ENCODE results near the gene DEGS2.

Gene DEGS2

DNA sequence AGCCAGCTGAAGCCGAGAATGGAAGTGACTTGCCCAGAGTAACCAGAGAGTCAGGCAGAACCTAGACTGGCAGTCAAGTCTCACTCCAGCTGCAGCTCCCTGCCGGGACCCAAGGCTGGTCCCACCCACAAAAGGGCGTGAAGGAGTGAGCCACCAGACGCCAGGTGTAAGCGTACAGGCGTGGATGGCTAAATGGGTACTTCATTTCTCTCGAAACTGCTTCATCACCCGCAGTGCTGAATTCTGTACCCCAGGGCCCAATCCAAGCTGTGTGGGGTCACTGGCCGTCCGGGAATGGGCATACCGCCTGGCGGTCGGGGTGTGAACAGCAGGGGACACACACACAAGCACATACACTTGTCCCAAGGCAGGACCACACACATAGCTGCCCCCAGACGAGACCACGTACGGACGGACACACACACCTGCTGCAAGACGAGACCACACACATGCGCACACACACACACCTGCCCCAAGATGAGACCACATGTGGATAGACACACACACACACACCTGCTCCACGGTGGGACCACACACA lies 34.8 kb downstream of the DEGS2 start:
- Histone ChIP-seq H4K12ac (ENCODE audit: low read depth, low read length) (no peak overlapping the region), H3K27ac (ENCODE audit: low read depth, low read length) (no peak overlapping the region), H3K79me2 (ENCODE audit: control insufficient read depth, insufficient read depth, low read length, poor library complexity) (no peaks in the 10 kb centered on the region), H2AK5ac (ENCODE audit: low read length) (no peak overlapping the region), H3K36me3 (ENCODE audit: control insufficient read depth in 1 of 2, insufficient read depth in 2 of 2, low read length in 2 of 2) (peaks cover 9 to 13% of the 10 kb centered on the region in 2 experiments), H3K9ac (ENCODE audit: low read length) (no peak overlapping the region), H2AFZ (ENCODE audit: insufficient read depth, low read length, poor library complexity) (no peak overlapping the region), H2BK5ac (ENCODE audit: low read depth, low read length, poor library complexity) (no peak overlapping the region), H3K18ac (ENCODE audit: low read length) (no peak overlapping the region), H3K79me1 (ENCODE audit: low read length) (no peaks in the 10 kb centered on the region), H3K14ac (ENCODE audit: low read length) (no peak overlapping the region), H2BK12ac (ENCODE audit: low read length) (no peak overlapping the region), H4K91ac (ENCODE audit: low read depth, low read length) (no peak overlapping the region), H3K4me2 (ENCODE audit: low read length) (no peak overlapping the region), H3K4me1 (ENCODE audit: control insufficient read depth in 1 of 2, insufficient read depth in 2 of 2, low read length in 2 of 2) (peaks cover 4 to 5% of the 10 kb centered on the region in 2 experiments), H2BK120ac (ENCODE audit: insufficient read depth, low read length, poor library complexity) (no peak overlapping the region), H4K8ac (ENCODE audit: low read depth, low read length) (no peak overlapping the region), H3K9me3 (ENCODE audit: insufficient read depth, low read depth, low read length) (peaks cover 2% of the 10 kb centered on the region), H3K4ac (ENCODE audit: low read depth, low read length) (no peak overlapping the region), H3K23ac (ENCODE audit: low read length) (no peak overlapping the region), H3K27me3 (ENCODE audit: insufficient read depth, low read length) (no peaks in the 10 kb centered on the region), H3K4me3 (ENCODE audit: low read depth, low read length) (no peak overlapping the region)
- WGBS (ENCODE audit: extremely low coverage, insufficient coverage, insufficient read length), result no CpG with 5 or more reads among the region's 20 CpGs
- no peak for DNase-seq

GRCh38 chr14:100123618-100124017 lies 35.8 kb downstream of the DEGS2 start:
- no CpG with 5 or more reads among the region's 10 CpGs for WGBS (ENCODE audit: extremely low coverage, insufficient coverage, insufficient read length)
- Histone ChIP-seq H3K4me3 (ENCODE audit: low read depth, low read length) (no peak overlapping the region), H2BK120ac (ENCODE audit: insufficient read depth, low read length, poor library complexity) (no peak overlapping the region), H3K36me3 (ENCODE audit: control insufficient read depth in 1 of 2, insufficient read depth in 2 of 2, low read length in 2 of 2) (peaks cover 9 to 13% of the 10 kb centered on the region in 2 experiments), H3K4me2 (ENCODE audit: low read length) (no peak overlapping the region), H3K4me1 (ENCODE audit: control insufficient read depth in 1 of 2, insufficient read depth in 2 of 2, low read length in 2 of 2) (peaks cover 1% of the 10 kb centered on the region in 2 experiments), H2BK5ac (ENCODE audit: low read depth, low read length, poor library complexity) (no peak overlapping the region), H3K4ac (ENCODE audit: low read depth, low read length) (no peak overlapping the region), H2BK12ac (ENCODE audit: low read length) (no peak overlapping the region), H4K12ac (ENCODE audit: low read depth, low read length) (no peak overlapping the region), H3K9me3 (ENCODE audit: insufficient read depth, low read depth, low read length) (peaks cover 2% of the 10 kb centered on the region), H3K18ac (ENCODE audit: low read length) (no peak overlapping the region), H3K27ac (ENCODE audit: low read depth, low read length) (no peak overlapping the region), H2AK5ac (ENCODE audit: low read length) (no peak overlapping the region), H3K9ac (ENCODE audit: low read length) (no peak overlapping the region), H2AFZ (ENCODE audit: insufficient read depth, low read length, poor library complexity) (no peak overlapping the region), H3K14ac (ENCODE audit: low read length) (no peak overlapping the region), H4K91ac (ENCODE audit: low read depth, low read length) (no peak overlapping the region), H3K27me3 (ENCODE audit: insufficient read depth, low read length) (no peaks in the 10 kb centered on the region), H4K8ac (ENCODE audit: low read depth, low read length) (no peak overlapping the region), H3K79me1 (ENCODE audit: low read length) (no peaks in the 10 kb centered on the region), H3K23ac (ENCODE audit: low read length) (no peak overlapping the region), H3K79me2 (ENCODE audit: control insufficient read depth, insufficient read depth, low read length, poor library complexity) (no peaks in the 10 kb centered on the region)
- DNase-seq, result no peak

GRCh38 chr14:100122481-100123223 lies 36.8 kb downstream of the DEGS2 start:
- no peaks in the 10 kb centered on the region for H3K79me1 ChIP-seq (ENCODE audit: low read length)
- no peak overlapping the region for H3K4me2 ChIP-seq (ENCODE audit: low read length)
- no peak overlapping the region for H2AFZ ChIP-seq (ENCODE audit: insufficient read depth, low read length, poor library complexity)
- H3K4me1 ChIP-seq (ENCODE audit: control insufficient read depth in 1 of 2, insufficient read depth in 2 of 2, low read length in 2 of 2), result no peaks in the 10 kb centered on the region
- H3K27me3 ChIP-seq (ENCODE audit: insufficient read depth, low read length), result no peaks in the 10 kb centered on the region
- no peak overlapping the region for H2BK12ac ChIP-seq (ENCODE audit: low read length)
- H2BK5ac ChIP-seq (ENCODE audit: low read depth, low read length, poor library complexity), result no peak overlapping the region
- H3K36me3 ChIP-seq (ENCODE audit: control insufficient read depth in 1 of 2, insufficient read depth in 2 of 2, low read length in 2 of 2), result peaks cover 9 to 10% of the 10 kb centered on the region in 2 experiments
- H4K8ac ChIP-seq (ENCODE audit: low read depth, low read length), result no peak overlapping the region
- H3K18ac ChIP-seq (ENCODE audit: low read length), result no peak overlapping the region
- H4K91ac ChIP-seq (ENCODE audit: low read depth, low read length), result no peak overlapping the region
- H3K27ac ChIP-seq (ENCODE audit: low read depth, low read length), result no peak overlapping the region
- no peak overlapping the region for H2AK5ac ChIP-seq (ENCODE audit: low read length)
- WGBS (ENCODE audit: extremely low coverage, insufficient coverage, insufficient read length), result no CpG with 5 or more reads among the region's 8 CpGs
- H3K9ac ChIP-seq (ENCODE audit: low read length), result no peak overlapping the region
- no peaks in the 10 kb centered on the region for H3K79me2 ChIP-seq (ENCODE audit: control insufficient read depth, insufficient read depth, low read length, poor library complexity)
- H3K4ac ChIP-seq (ENCODE audit: low read depth, low read length), result no peak overlapping the region
- H3K23ac ChIP-seq (ENCODE audit: low read length), result no peak overlapping the region
- no peak overlapping the region for H4K12ac ChIP-seq (ENCODE audit: low read depth, low read length)
- H3K4me3 ChIP-seq (ENCODE audit: low read depth, low read length), result no peak overlapping the region
- DNase-seq, result no peak
- H3K9me3 ChIP-seq (ENCODE audit: insufficient read depth, low read depth, low read length), result peaks cover 2% of the 10 kb centered on the region
- H2BK120ac ChIP-seq (ENCODE audit: insufficient read depth, low read length, poor library complexity), result no peak overlapping the region
- no peak overlapping the region for H3K14ac ChIP-seq (ENCODE audit: low read length)

- Histone ChIP-seq H2BK120ac (ENCODE audit: insufficient read depth, low read length, poor library complexity) (no peak overlapping the region), H3K36me3 (ENCODE audit: control insufficient read depth in 1 of 2, insufficient read depth in 2 of 2, low read length in 2 of 2) (peaks cover 8% of the 10 kb centered on the region in 2 experiments), H3K9me3 (ENCODE audit: insufficient read depth, low read depth, low read length) (no peaks in the 10 kb centered on the region), H2BK12ac (ENCODE audit: low read length) (no peak overlapping the region), H2BK5ac (ENCODE audit: low read depth, low read length, poor library complexity) (no peak overlapping the region), H3K4ac (ENCODE audit: low read depth, low read length) (no peak overlapping the region), H3K4me3 (ENCODE audit: low read depth, low read length) (no peak overlapping the region), H4K8ac (ENCODE audit: low read depth, low read length) (no peak overlapping the region), H3K27ac (ENCODE audit: low read depth, low read length) (no peak overlapping the region), H3K79me1 (ENCODE audit: low read length) (no peaks in the 10 kb centered on the region), H3K4me2 (ENCODE audit: low read length) (no peak overlapping the region), H2AFZ (ENCODE audit: insufficient read depth, low read length, poor library complexity) (no peak overlapping the region), H3K9ac (ENCODE audit: low read length) (no peak overlapping the region), H3K18ac (ENCODE audit: low read length) (no peak overlapping the region), H3K27me3 (ENCODE audit: insufficient read depth, low read length) (no peaks in the 10 kb centered on the region), H4K91ac (ENCODE audit: low read depth, low read length) (no peak overlapping the region), H3K4me1 (ENCODE audit: control insufficient read depth in 1 of 2, insufficient read depth in 2 of 2, low read length in 2 of 2) (no peaks in the 10 kb centered on the region), H3K14ac (ENCODE audit: low read length) (no peak overlapping the region), H3K23ac (ENCODE audit: low read length) (no peak overlapping the region), H4K12ac (ENCODE audit: low read depth, low read length) (no peak overlapping the region), H2AK5ac (ENCODE audit: low read length) (no peak overlapping the region), H3K79me2 (ENCODE audit: control insufficient read depth, insufficient read depth, low read length, poor library complexity) (no peaks in the 10 kb centered on the region)
- no peak for DNase-seq
- no CpG with 5 or more reads among the region's 14 CpGs for WGBS (ENCODE audit: extremely low coverage, insufficient coverage, insufficient read length)
Measured at GRCh38 chr14:100121643-100122480, 37.6 kb downstream of the DEGS2 start.

All from trophoblast cell (in vitro differentiated cells and primary cell).